GM12892 (cell line): ENCODE data around the gene MFSD12.

Source experiments
- POLR2A ChIP-seq: IDR thresholded peaks from 2 replicates; pipeline ENCODE4 v1.6.1; 2011; ENCODE audit warnings: low read depth, low read length, control low read depth
- POLR2AphosphoS5 ChIP-seq: IDR thresholded peaks from 2 replicates; pipeline ENCODE4 v1.6.1; 2011; ENCODE audit warnings: low read depth, low read length, control low read depth
- TAF1 ChIP-seq: IDR thresholded peaks from 2 replicates; pipeline ENCODE4 v1.6.1; 2011; ENCODE audit warnings: low read depth, mild to moderate bottlenecking, control low read depth, low read length, borderline replicate concordance

- no peak for TF ChIP-seq POLR2A
- TF ChIP-seq POLR2AphosphoS5, result no peak
- no peak for TF ChIP-seq TAF1
Observed at GRCh38 chr19:3530389-3530788, 27.0 kb downstream of the MFSD12 start.
